GM21381 (cell line): Measurements from ENCODE around the gene GRM7.
A peak's percentile ranks its signal among the peaks of the same experiment; 100 is the strongest.

Experiments used
- ATAC-seq: cut with Tn5 transposase; IDR thresholded peaks from one replicate; pipeline ENCODE4 v1.9.1; 2021; ENCODE audit warnings: mild to moderate bottlenecking, moderate library complexity; ENCODE audit not compliant: unreplicated experiment

GRM7 gene

DNA sequence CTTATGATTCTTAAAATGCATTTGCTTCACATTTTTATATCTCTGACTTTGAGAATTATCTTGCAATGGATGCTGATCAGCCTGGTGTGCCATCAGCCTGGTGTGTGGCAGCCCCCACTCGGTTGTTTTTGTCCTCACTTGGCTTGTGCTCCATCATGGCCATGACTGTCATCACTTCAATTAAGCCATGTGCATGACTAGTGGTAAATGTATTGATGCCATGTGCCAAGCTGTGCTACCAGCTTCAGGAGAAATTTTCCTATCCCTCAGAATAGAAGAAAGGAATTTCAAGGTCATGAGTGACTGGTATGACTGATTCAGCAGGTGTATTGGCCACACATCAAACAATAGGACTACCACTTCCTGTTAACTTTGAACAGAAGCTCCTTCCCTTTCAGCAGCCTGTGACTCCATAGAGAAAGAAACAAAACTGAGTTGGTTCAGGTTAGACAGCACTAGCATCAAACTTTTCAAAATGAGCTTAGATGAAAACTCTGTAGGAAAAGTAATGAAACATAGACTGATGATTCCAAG is 251.7 kb downstream of the GRM7 start:
- no peak for ATAC-seq

DNA sequence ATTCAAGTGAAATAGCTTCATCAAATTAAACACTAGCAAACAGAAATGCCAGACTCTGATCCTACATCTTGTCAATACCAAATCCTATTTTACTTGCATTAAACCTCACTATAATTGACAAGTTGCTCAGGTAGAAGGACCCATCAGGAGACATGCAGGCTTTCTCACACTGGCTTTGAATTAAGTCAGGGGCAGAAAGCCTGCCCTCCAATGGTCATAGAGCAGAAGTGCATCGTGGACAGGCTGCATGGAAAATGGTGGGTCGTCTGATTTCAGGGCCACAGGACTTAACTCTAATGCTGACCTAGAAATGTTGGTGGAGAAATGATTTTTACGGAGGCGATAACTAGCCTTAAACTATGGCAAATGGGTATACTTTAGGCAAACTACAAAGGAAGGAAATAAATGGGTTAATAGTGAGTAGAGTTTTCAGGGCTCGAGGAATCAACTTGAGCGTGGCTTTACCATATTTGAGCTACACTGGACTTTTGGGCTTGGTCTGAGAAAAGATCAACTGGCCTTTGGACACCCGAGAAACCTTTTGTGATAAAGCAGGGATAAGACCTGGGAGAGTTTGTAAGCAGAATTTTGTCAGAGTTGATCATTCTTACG is 283.9 kb downstream of the GRM7 start:
- ATAC-seq: no peak

DNA sequence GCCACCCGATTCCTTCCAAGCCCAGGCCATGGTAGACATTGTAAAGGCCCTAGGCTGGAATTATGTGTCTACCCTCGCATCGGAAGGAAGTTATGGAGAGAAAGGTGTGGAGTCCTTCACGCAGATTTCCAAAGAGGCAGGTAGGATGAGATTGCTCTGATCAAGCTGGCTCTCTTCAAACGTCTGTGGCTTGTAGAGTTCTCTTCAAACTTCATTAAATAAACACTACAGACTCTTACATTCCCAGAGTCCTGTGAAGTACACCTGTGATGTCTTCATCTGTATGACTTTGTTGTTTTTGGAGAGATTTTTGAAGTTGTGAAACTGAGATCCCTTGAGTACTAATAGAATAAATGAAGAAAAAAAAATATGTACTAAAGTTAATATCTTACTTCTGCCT is 285.6 kb downstream of the GRM7 start:
- ATAC-seq: no peak

DNA sequence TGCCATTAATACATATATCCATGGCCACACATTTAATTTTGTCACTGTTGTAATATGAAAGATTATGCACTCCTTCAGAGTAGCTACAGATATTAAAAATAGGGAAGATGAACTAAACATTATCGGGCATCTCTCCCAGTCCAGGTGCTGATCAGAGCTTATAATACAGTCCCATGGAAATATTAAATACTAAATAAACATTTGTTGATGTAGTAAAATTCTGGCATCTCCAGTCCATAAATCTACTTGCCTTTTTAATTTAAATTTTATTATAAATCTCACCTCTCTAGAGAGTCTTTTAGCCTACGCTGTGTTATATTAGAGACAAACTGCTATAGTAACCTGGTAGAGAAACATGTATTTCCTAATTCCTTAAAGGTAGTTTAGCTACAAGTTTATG is 297.6 kb downstream of the GRM7 start:
- ATAC-seq: no peak

DNA sequence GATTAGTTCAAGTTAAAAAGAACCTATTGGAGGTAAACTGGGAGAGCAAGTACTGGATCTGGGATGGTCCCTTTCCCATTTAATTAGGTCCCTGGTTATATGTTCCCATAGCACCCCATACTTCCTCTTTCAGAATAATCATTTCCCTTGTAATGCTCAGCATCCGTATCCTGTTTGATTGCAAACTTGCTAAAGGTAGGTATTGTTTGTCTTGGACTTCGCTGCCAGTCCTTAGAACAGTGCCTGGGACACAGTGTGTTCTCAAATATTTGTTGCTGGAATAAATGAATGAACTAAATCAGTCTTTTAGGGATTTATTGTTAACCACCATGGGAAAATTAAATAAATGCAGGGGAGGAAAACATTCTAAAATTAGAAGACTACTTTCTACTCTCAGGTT is 299.8 kb downstream of the GRM7 start:
- ATAC-seq: no peak

DNA sequence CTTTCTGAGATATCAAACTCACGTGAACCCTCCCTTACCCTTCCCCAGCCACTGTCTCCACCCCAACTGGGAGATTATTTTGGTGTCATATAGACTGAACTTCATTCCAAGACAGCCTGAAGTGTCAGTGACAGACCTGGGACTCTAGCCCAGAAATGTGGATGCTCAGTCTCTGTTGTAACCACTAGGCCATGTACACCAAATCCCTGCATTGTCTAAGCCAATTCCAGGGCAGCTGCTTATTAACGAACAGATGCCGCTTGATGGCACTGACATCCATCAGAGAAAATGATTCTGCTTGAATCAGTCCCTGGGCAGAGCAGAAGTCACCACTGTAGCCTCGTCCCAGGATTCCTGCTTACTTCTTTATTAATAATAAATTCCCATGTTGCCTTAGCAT is 305.5 kb downstream of the GRM7 start:
- ATAC-seq: no peak

DNA sequence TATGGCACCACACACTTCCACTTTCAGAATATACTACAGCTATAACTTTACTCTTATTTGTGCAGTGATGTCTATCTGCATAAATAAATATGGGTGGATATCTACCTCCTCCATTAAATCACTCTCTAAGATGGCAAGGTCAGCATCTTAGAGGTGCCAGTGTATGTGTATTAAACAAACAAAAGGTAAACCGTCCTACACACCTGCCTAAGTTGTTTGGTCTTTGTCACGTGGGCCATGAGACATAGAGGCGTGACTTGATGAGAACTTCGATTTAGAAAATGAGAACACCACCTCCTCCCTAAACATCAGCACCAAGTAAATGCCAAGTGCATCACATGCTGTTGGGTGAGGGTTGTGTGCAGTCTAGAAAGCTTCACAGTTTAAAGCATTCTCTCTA is 310.6 kb downstream of the GRM7 start:
- no peak for ATAC-seq

DNA sequence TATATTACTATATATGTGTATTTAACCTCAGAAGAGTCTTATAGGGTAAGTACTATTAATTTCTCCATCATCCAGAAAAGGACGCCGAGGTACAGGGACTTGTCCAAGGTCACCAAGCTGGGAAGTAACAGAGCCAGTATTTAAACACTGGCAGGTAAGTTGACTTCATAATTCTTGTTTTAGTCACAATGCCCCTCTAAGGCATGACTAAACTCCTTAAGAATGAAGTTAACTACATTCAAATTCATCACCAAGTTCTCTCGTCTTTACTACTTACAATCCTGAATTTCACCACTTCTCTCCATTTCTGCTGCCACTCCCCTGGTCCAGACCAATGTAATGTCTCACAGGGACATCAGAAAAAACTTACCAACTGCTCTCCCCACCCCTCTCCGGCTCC is 312.1 kb downstream of the GRM7 start:
- no peak for ATAC-seq

DNA sequence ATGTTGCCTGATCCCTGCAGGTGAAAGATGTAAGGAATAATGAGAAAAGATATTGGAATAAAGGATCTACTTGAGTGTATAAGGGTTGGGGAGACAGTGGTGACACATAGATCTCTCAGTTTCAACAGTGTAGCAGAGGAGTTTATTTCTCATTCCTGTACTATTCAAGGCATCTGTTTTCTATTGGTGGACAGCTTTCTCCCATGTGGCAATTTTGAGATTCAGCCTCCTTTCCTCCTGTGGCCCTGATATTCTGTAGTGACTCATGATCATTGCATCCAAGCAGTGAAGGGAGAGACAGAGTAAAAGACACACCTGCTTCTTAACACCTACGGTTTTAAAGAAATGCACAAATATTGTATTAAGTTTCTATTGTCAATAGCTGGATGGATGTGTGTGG is 327.6 kb downstream of the GRM7 start:
- no peak for ATAC-seq

DNA sequence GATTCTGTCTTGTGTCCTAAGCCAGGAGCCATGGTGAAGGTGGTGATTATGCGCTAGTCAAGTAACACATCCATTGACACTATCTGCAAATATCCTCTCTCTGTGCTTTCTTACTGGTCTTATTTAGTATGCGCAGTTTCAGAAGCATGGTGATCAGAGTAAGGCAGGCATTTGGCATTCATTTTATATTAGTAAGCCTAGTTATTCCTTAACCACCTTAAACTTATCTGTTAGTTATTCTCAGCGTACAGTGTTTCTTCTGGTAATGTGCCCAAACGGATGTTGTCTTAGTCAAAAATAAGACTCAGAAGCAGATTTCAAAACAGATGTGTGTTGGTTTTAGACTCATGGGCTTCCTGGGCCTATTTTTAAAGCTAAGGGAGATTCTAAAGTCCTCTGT is 329.2 kb downstream of the GRM7 start:
- peak; percentile 50 for ATAC-seq

DNA sequence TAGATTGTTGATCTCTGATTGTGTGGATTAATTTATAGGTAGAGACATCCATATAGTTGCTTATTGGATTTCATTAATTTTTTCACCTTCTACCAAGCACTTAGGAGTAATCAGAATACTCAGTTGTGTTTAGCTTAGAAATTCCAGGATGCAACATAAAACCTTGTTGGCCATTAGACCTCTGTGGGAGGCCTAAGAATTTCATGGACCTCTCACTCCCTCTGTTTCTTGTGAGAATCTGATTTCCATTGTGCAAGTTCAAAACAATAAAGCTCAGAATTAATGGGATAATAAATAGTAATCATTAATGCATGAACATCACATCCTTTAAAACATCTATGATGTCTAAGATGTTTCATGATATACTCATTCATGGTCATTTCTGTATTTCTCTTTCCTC is 332.4 kb downstream of the GRM7 start:
- ATAC-seq: no peak

DNA sequence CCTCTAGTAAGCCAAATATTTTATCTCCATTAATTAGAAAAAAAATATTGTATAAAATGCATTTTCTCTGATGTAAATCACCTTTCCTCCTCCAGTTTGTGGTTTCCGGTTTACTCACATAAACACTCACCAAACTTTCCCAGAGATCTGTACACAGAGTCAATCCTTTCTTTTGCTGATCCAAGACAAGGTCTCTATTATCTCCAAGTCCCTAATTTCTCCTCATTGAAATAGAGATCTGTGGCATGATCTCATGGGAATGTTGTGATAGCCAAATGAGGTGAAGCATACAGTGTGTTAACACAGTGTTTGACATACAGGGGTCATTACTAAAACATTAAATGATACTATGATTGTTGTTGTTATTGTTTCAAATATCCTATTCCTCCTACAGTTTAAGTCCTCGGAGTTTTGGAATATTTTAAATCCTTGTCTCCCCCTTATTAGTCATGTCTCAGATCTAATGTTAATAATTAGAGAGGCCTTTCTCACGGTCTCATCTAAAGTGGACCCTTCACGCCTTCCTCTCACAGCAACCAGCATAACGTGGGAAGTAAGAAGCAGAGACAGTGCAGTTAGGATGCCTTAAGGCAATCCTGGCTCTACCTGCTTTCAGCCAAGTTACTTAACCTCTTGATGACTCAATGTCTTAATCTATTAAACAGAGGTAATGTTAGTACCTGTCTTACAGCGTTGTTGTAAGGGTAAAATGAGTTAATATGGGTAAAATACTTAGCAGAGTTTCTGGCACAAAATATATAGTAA is 333.3 kb downstream of the GRM7 start:
- ATAC-seq: no peak

DNA sequence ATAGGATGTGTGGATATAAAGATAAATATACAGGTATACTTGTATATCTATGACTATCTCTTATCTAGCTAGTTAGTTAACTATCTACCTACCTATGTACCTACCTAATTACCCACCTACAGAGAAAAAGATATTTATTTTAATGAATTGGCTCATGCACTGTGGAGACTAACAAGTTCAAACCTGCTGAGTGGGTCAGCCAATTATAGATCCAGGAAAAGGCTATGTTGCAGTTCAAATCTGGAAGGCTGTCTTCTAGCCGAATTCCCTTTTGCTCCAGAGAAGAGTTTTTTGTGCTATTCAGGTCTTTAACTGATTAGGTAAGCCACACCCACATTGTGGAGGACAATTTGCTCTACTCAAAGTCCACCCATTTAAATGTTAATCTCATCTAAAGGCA is 335.0 kb downstream of the GRM7 start:
- no peak for ATAC-seq

DNA sequence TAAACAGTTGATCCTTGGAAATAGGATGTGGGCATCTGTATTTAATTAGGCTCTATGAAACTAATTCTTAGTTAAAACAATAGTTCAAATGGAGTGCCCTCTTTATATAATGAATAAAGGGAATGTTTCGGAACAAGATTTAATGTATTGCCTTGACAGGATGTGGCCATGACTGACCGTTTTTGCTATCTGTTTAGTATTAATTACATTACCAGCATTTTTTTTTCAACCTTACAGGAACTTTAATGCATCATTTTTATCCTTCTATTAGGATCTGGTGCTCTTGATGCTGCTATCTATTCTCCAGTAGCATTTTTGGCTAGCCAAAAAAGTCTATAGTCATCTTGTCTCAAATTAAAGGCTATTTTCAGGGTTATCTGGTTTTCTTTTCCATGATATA is 340.9 kb downstream of the GRM7 start:
- ATAC-seq: no peak

DNA sequence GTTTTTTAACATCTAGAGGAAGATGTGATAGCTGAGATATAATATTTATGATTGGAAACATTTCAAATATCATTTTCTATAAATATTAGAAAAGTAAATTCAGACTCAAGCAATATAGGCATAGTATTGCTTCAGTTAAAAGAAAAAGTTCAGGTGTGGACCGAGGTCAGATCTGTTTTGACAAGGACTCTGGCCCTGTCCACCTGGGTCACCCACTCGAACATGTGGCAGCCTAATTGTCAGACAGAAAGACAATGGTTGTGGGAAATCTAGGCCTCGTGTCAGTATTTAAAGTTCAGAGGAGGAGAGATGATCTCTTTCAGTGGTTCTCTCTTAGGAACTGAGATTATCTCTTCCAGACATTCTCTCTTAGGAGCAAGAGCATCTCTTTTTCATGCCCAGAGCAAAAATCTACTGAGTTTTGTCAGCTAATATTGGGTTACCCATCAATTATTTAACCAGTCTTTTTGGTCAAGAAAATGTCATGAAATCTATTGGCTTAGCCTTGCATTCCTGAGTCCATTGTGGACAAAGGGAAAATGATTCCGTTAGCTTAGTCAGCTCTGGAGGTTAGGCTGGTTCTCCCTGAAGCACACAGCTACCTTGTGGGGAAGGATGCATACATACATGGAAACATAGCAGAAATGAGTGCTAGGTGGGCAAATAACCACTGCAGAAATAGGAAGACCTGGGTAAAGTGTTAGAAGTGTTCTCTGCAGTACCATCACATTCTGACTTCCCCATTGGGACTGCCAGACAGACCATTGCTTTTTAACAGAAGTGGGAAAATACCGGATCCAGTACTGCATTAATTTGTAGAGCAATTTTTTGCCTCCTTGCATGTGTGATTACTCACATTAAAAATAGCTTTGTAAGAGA is 343.3 kb downstream of the GRM7 start:
- ATAC-seq: peak; percentile 42

DNA sequence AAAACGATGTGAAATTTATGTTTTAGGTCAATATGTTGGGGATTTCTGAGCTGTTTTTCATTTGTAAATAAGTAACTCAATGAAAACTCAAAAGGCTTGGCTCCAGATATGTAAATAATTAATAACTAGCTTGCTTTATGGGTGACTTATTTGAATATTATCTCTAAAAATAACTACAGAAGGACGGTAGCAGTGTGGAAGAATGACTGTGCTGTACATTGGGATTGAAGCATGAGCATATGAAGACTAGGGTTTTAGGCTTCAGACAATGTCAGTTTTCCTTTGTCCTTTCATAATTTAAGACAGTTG is 343.9 kb downstream of the GRM7 start:
- peak; percentile 41 for ATAC-seq

DNA sequence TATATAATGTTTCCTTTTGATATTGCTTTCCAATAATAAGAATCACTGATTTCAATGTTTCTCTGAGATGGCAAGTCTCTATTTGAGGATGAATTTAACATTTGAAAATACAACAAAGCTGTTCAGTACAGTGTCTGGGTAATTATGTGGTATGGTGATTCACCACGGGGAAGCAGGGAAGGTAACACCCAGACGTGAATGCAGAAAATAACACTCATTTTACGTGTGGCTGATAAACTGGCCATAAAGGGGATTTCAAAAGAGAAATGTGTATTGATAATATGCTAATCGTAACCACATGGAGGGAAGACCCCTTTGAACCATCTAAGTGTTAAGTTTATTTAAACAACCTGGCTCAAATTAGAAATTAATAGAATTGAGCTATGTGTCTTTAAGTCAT is 344.6 kb downstream of the GRM7 start:
- ATAC-seq: peak; percentile 50

DNA sequence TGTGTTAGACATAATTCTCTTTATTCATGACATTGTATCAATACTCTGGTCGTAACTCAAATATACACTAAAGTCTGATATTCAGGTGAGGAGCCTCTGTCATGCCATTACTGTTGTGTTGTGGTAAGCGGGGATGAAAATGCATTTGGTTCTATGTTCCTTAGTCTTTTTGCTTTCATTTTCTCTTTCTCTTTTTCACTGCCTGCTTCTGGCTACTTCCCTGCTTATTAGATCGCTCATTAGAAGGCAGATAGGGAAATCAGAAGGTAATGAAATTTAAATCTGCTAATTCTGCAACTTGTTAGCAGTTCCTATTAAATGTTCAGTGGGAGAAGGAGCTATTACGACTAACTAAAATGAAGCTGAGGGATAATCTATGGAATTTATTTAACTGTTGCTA is 345.0 kb downstream of the GRM7 start:
- peak; percentile 58 for ATAC-seq

DNA sequence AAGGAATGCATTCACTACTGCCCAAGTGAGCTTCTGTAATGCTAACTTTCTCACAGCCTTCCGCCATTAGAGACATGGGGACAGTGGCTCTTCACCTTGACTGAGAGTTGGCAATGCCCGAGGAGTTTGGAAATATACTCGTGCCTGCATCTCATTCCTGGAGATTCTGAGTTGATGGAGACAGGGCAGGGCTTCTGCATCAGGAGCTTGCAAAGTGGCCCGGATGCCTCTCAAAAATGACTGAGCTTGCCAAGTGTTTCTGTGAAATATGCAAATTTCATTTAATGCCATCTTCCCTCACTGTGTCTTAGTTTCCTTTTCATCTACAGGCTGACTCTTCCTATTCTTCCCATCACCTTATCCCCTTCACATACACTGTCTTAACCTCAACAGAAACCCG is 346.2 kb downstream of the GRM7 start:
- ATAC-seq: no peak

DNA sequence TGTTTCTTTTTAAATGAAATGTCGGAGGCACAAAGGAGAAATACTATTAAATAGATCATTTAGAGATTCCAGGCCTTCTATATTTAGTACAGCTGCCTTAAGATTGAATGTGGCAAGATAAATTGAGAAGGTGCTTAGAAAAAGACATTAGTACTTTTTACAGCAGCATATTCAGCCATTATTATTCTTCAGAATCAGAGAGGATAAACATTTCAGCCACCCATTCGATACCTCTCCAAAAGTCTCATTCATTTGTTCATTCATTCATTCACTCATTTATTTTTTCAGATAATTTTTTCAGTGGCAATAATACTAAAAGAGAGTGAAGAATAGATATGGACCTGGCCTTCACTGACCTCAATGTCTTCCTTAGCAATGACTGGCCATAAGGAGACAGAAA is 347.0 kb downstream of the GRM7 start:
- no peak for ATAC-seq

DNA sequence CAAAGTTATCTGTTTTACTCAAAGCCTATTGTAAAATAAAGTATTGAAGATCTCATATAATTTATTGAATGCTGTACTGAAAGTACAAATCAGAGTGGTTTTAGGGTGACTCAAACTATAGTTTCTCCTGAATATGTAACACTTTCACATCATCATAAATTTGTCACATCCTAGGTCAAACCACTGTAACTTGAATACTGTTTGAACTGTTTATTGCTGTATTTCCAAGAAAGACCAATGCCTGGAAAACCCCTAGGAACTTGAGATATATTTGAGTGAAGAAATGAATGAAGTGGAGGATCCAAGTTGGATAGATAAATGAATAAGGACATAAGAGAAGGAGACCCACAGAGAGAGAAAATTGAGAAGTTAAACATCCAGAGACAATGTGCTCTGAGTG is 348.2 kb downstream of the GRM7 start:
- no peak for ATAC-seq

DNA sequence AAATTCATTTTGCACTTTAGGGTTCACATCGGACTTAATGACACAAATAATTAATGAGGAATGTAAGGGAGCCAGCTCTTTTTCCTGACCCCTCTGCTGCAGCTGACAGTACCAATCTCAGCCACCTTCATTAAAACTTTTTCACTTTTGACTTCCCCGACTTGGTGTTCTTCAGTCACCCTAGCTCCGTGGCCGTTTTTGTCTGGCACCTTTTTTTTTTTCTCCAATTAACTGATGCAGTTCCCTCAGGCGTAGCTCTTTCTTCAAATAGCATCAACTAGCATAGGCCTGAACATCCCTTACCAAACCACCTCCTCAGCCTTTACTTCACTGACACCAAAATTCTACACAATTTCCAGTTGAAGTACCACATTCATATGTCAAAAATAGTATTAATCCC is 350.8 kb downstream of the GRM7 start:
- ATAC-seq: no peak
